ENCODE measurements around the gene NXPH3.
"Not testable (repeated sequence)": the region's sequence is repeated elsewhere in the genome, so short reads cannot be mapped to it uniquely, and the experiment has no call there.

Gene NXPH3

GRCh38 chr17:49548051-49548505, 27.6 kb upstream of the NXPH3 start:
- Histone ChIP-seq H3K36me3 (ENCODE audit: control insufficient read depth, insufficient read depth, low read length) (no peaks in the 10 kb centered on the region), H3K4me3 (ENCODE audit: insufficient read depth, low read depth, low read length) (no peak overlapping the region), H3K9me3 (ENCODE audit: control insufficient read depth, low read length) (no peaks in the 10 kb centered on the region), H3K27me3 (ENCODE audit: control insufficient read depth, insufficient read depth, low read length, poor library complexity, severe bottlenecking) (no peaks in the 10 kb centered on the region), H3K4me1 (ENCODE audit: control insufficient read depth, insufficient read depth, low read length) (peaks cover 32% of the 10 kb centered on the region), H3K27ac (ENCODE audit: insufficient read depth, low read depth, low read length, poor library complexity, severe bottlenecking) (no peak overlapping the region)
- 72% methylated on average over 12 of the region's 12 CpGs for WGBS, 2 experiments

- WGBS, 2 experiments, result 81 to 84% methylated on average over 8 of the region's 8 CpGs
- no peaks in the 10 kb centered on the region for H3K36me3 ChIP-seq (ENCODE audit: control insufficient read depth, insufficient read depth, low read length)
- no peaks in the 10 kb centered on the region for H3K27me3 ChIP-seq (ENCODE audit: control insufficient read depth, insufficient read depth, low read length, poor library complexity, severe bottlenecking)
Observed at GRCh38 chr17:49548506-49549310, 27.0 kb upstream of the NXPH3 start.

GRCh38 chr17:49549311-49549605, 26.4 kb upstream of the NXPH3 start:
- H3K4me3 ChIP-seq (ENCODE audit: insufficient read depth, low read depth, low read length), result no peak overlapping the region
- H3K9me3 ChIP-seq (ENCODE audit: control insufficient read depth, low read length), result no peaks in the 10 kb centered on the region
- no peak overlapping the region for H3K27ac ChIP-seq (ENCODE audit: insufficient read depth, low read depth, low read length, poor library complexity, severe bottlenecking)
- H3K4me1 ChIP-seq (ENCODE audit: control insufficient read depth, insufficient read depth, low read length), result peaks cover 32% of the 10 kb centered on the region
- WGBS, 2 experiments, result 96% methylated on average over 6 of the region's 6 CpGs
- H3K27me3 ChIP-seq (ENCODE audit: control insufficient read depth, insufficient read depth, low read length, poor library complexity, severe bottlenecking), result no peaks in the 10 kb centered on the region
- H3K36me3 ChIP-seq (ENCODE audit: control insufficient read depth, insufficient read depth, low read length), result no peaks in the 10 kb centered on the region

More at GRCh38 chr17:49548506-49549310, 27.0 kb upstream of the NXPH3 start:
- Histone ChIP-seq H3K4me1 (ENCODE audit: control insufficient read depth, insufficient read depth, low read length) (peaks cover 32% of the 10 kb centered on the region), H3K9me3 (ENCODE audit: control insufficient read depth, low read length) (no peaks in the 10 kb centered on the region), H3K4me3 (ENCODE audit: insufficient read depth, low read depth, low read length) (no peak overlapping the region), H3K27ac (ENCODE audit: insufficient read depth, low read depth, low read length, poor library complexity, severe bottlenecking) (no peak overlapping the region)

GRCh38 chr17:49549691-49550678, 25.7 kb upstream of the NXPH3 start:
- no peak overlapping the region for H3K4me3 ChIP-seq (ENCODE audit: insufficient read depth, low read depth, low read length)
- no peak overlapping the region for H3K27ac ChIP-seq (ENCODE audit: insufficient read depth, low read depth, low read length, poor library complexity, severe bottlenecking)
- H3K9me3 ChIP-seq (ENCODE audit: control insufficient read depth, low read length), result no peaks in the 10 kb centered on the region
- H3K36me3 ChIP-seq (ENCODE audit: control insufficient read depth, insufficient read depth, low read length), result no peaks in the 10 kb centered on the region
- 89 to 92% methylated on average over 20 of the region's 20 CpGs for WGBS, 2 experiments
- H3K4me1 ChIP-seq (ENCODE audit: control insufficient read depth, insufficient read depth, low read length), result peaks cover 29% of the 10 kb centered on the region
- H3K27me3 ChIP-seq (ENCODE audit: control insufficient read depth, insufficient read depth, low read length, poor library complexity, severe bottlenecking), result no peaks in the 10 kb centered on the region

- not testable (repeated sequence) for H3K36me3 ChIP-seq (ENCODE audit: control insufficient read depth, insufficient read depth, low read length); H3K27me3 ChIP-seq (ENCODE audit: control insufficient read depth, insufficient read depth, low read length, poor library complexity, severe bottlenecking); H3K9me3 ChIP-seq (ENCODE audit: control insufficient read depth, low read length); H3K4me3 ChIP-seq (ENCODE audit: insufficient read depth, low read depth, low read length); H3K27ac ChIP-seq (ENCODE audit: insufficient read depth, low read depth, low read length, poor library complexity, severe bottlenecking)
- H3K4me1 ChIP-seq (ENCODE audit: control insufficient read depth, insufficient read depth, low read length), result peaks cover 21% of the 10 kb centered on the region
- 88 to 90% methylated on average over 9 of the region's 9 CpGs for WGBS, 2 experiments
Observed at GRCh38 chr17:49550764-49551163, 24.9 kb upstream of the NXPH3 start.

GRCh38 chr17:49551221-49552069, 24.2 kb upstream of the NXPH3 start:
- no peaks in the 10 kb centered on the region for H3K9me3 ChIP-seq (ENCODE audit: control insufficient read depth, low read length)
- WGBS, 2 experiments, result 88 to 91% methylated on average over 12 of the region's 12 CpGs
- H3K4me3 ChIP-seq (ENCODE audit: insufficient read depth, low read depth, low read length), result no peak overlapping the region
- H3K27me3 ChIP-seq (ENCODE audit: control insufficient read depth, insufficient read depth, low read length, poor library complexity, severe bottlenecking), result no peaks in the 10 kb centered on the region
- no peak overlapping the region for H3K27ac ChIP-seq (ENCODE audit: insufficient read depth, low read depth, low read length, poor library complexity, severe bottlenecking)
- no peaks in the 10 kb centered on the region for H3K36me3 ChIP-seq (ENCODE audit: control insufficient read depth, insufficient read depth, low read length)
- peaks cover 21% of the 10 kb centered on the region for H3K4me1 ChIP-seq (ENCODE audit: control insufficient read depth, insufficient read depth, low read length)

GRCh38 chr17:49552070-49552751, 23.5 kb upstream of the NXPH3 start:
- Histone ChIP-seq H3K27ac (ENCODE audit: insufficient read depth, low read depth, low read length, poor library complexity, severe bottlenecking) (no peak overlapping the region), H3K4me3 (ENCODE audit: insufficient read depth, low read depth, low read length) (no peak overlapping the region), H3K36me3 (ENCODE audit: control insufficient read depth, insufficient read depth, low read length) (no peaks in the 10 kb centered on the region), H3K27me3 (ENCODE audit: control insufficient read depth, insufficient read depth, low read length, poor library complexity, severe bottlenecking) (no peaks in the 10 kb centered on the region), H3K9me3 (ENCODE audit: control insufficient read depth, low read length) (no peaks in the 10 kb centered on the region), H3K4me1 (ENCODE audit: control insufficient read depth, insufficient read depth, low read length) (peaks cover 16% of the 10 kb centered on the region)
- 92 to 93% methylated on average over 27 of the region's 27 CpGs for WGBS, 2 experiments

GRCh38 chr17:49553676-49554335, 21.9 kb upstream of the NXPH3 start:
- no peaks in the 10 kb centered on the region for H3K27me3 ChIP-seq (ENCODE audit: control insufficient read depth, insufficient read depth, low read length, poor library complexity, severe bottlenecking)
- no peaks in the 10 kb centered on the region for H3K9me3 ChIP-seq (ENCODE audit: control insufficient read depth, low read length)
- H3K36me3 ChIP-seq (ENCODE audit: control insufficient read depth, insufficient read depth, low read length), result no peaks in the 10 kb centered on the region
- no peak overlapping the region for H3K4me3 ChIP-seq (ENCODE audit: insufficient read depth, low read depth, low read length)
- WGBS, 2 experiments, result 88 to 91% methylated on average over 8 of the region's 8 CpGs
- H3K27ac ChIP-seq (ENCODE audit: insufficient read depth, low read depth, low read length, poor library complexity, severe bottlenecking), result no peak overlapping the region
- peaks cover 4% of the 10 kb centered on the region for H3K4me1 ChIP-seq (ENCODE audit: control insufficient read depth, insufficient read depth, low read length)

All from ectodermal cell (in vitro differentiated cells).